ENCODE measurements around the gene AGAP1. TPM values are rescaled to one million over a fixed set of nuclear protein-coding genes. Genes with fewer than 3 reads are reported as not detected.
A peak's percentile ranks its signal among the peaks of the same experiment; 100 is the strongest.

Gene AGAP1
- total RNA-seq, 1 experiment from 2014 or later = 23.4 TPM

DNA sequence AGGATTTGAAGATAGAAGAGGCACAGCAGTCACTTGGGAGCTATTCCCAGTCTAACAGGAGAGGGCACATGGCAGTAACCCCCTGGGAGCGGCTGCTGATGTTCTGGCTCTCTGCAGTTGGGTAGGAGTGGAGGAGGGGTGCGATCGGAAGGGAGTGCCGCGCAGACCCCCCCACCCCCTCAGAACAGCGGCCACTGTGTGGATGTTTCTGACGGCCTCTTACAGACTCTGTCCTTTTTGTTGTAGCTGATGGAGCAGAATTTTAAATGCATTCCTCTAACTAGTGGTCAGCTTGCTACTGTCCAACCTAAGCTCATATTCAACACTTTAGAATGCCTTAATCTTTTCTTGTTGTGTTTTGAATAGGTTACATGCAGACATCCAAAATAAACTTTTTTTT, 127.9 kb downstream of the AGAP1 start:
- no peaks in the 10 kb centered on the region for H3K36me3 ChIP-seq
- H3K27me3 ChIP-seq (replicated peaks) = no peaks in the 10 kb centered on the region
- H3K4me1 ChIP-seq (replicated peaks) = peaks cover 22% of the 10 kb centered on the region
- no peaks in the 10 kb centered on the region for H3K9me3 ChIP-seq (replicated peaks)
- no peak overlapping the region for H3K27ac ChIP-seq
- no peak overlapping the region for H3K4me3 ChIP-seq
- no peak for DNase-seq (ENCODE audit: low read depth in 1 of 2, low spot score in 2 of 2)

- peaks cover 8% of the 10 kb centered on the region for H3K4me1 ChIP-seq (replicated peaks)
These were observed 129.3 kb downstream of the AGAP1 start for GRCh38 chr2:235623111-235623510.

DNA sequence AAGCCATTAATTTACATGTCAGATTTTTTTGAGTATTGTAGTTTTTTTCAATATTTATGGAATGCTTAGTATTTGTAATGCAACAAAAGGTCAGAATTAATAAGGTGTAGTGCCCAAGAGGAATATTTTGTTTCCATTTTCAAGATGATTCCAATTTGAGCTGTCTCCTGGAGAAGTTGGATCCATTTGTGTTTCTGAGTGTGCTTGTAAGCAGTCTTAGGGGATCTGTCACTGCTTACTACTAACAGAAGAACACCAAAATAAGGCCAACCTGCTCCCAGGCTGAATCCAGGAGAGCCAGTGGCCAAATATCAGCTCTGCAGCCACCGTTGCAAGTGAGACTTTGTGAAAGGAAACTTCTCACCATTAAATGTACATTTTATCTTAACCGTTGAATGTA, 129.9 kb downstream of the AGAP1 start:
- no peak for DNase-seq (ENCODE audit: low read depth in 1 of 2, low spot score in 2 of 2)
- Histone ChIP-seq H3K27me3 (replicated peaks) (no peaks in the 10 kb centered on the region), H3K4me3 (no peak overlapping the region), H3K36me3 (no peaks in the 10 kb centered on the region), H3K9me3 (replicated peaks) (no peaks in the 10 kb centered on the region), H3K4me1 (replicated peaks) (peaks cover 1% of the 10 kb centered on the region), H3K27ac (no peak overlapping the region)

More at GRCh38 chr2:235623111-235623510, 129.3 kb downstream of the AGAP1 start:
- H3K27me3 ChIP-seq (replicated peaks) = no peaks in the 10 kb centered on the region
- no peak overlapping the region for H3K4me3 ChIP-seq
- H3K9me3 ChIP-seq (replicated peaks) = no peaks in the 10 kb centered on the region
- DNase-seq (ENCODE audit: low read depth in 1 of 2, low spot score in 2 of 2) = no peak
- no peak overlapping the region for H3K27ac ChIP-seq
- H3K36me3 ChIP-seq = no peaks in the 10 kb centered on the region

- Histone ChIP-seq H3K4me1 (replicated peaks) (no peaks in the 10 kb centered on the region; the same call in 1 of the 2 replicates), H3K36me3 (no peaks in the 10 kb centered on the region), H3K9me3 (replicated peaks) (no peaks in the 10 kb centered on the region), H3K27me3 (replicated peaks) (no peaks in the 10 kb centered on the region), H3K4me3 (no peak overlapping the region), H3K27ac (no peak overlapping the region)
- DNase-seq (ENCODE audit: low read depth in 1 of 2, low spot score in 2 of 2) = no peak
These were observed 132.8 kb downstream of the AGAP1 start for GRCh38 chr2:235626658-235627057.

GRCh38 chr2:235627682-235628081, 133.8 kb downstream of the AGAP1 start:
- no peaks in the 10 kb centered on the region for H3K4me1 ChIP-seq (replicated peaks)
- no peaks in the 10 kb centered on the region for H3K27me3 ChIP-seq (replicated peaks)
- no peaks in the 10 kb centered on the region for H3K36me3 ChIP-seq
- H3K4me3 ChIP-seq = no peak overlapping the region
- no peaks in the 10 kb centered on the region for H3K9me3 ChIP-seq (replicated peaks)
- no peak overlapping the region for H3K27ac ChIP-seq
- DNase-seq (ENCODE audit: low read depth in 1 of 2, low spot score in 2 of 2) = no peak

- no peaks in the 10 kb centered on the region for H3K27me3 ChIP-seq (replicated peaks)
- DNase-seq (ENCODE audit: low read depth in 1 of 2, low spot score in 2 of 2) = no peak
- H3K27ac ChIP-seq = no peak overlapping the region
- H3K4me3 ChIP-seq = no peak overlapping the region
- peaks cover 19% of the 10 kb centered on the region for H3K4me1 ChIP-seq (replicated peaks)
- no peaks in the 10 kb centered on the region for H3K36me3 ChIP-seq
- no peaks in the 10 kb centered on the region for H3K9me3 ChIP-seq (replicated peaks)
These were observed 137.0 kb downstream of the AGAP1 start for GRCh38 chr2:235630718-235631296.

GRCh38 chr2:235634435-235635158, 140.8 kb downstream of the AGAP1 start:
- peaks cover 33% of the 10 kb centered on the region for H3K4me1 ChIP-seq (replicated peaks)
- H3K9me3 ChIP-seq (replicated peaks) = no peaks in the 10 kb centered on the region
- H3K27ac ChIP-seq = peak overlapping the region; percentile 22
- H3K36me3 ChIP-seq = no peaks in the 10 kb centered on the region
- H3K4me3 ChIP-seq = no peak overlapping the region
- DNase-seq (ENCODE audit: low read depth in 1 of 2, low spot score in 2 of 2) = peak in 1 of 2 experiments; percentile 57
- H3K27me3 ChIP-seq (replicated peaks) = no peaks in the 10 kb centered on the region

DNA sequence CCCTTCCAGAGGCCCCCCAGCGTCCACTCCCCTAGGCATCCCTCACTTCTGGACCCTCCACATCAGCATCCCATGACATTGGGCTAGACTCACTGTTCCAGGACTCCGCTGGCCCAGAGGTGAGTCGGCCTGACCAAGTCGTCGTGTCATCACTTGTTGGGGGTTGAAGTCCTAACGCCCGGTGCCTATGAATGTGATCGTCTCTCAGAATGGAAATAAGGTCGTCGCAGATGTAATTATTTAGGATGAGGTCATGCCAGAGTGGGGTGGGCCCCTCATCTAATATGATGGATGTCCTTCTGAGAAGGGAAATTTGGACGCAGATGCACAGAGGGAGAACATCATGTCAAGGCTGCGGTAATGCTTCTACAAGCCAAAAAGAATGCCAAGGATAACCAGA, 142.7 kb downstream of the AGAP1 start:
- no peaks in the 10 kb centered on the region for H3K9me3 ChIP-seq (replicated peaks)
- H3K27ac ChIP-seq = no peak overlapping the region
- H3K4me3 ChIP-seq = no peak overlapping the region
- no peaks in the 10 kb centered on the region for H3K27me3 ChIP-seq (replicated peaks)
- H3K36me3 ChIP-seq = no peaks in the 10 kb centered on the region
- DNase-seq (ENCODE audit: low read depth in 1 of 2, low spot score in 2 of 2) = no peak
- peaks cover 39% of the 10 kb centered on the region for H3K4me1 ChIP-seq (replicated peaks)

DNA sequence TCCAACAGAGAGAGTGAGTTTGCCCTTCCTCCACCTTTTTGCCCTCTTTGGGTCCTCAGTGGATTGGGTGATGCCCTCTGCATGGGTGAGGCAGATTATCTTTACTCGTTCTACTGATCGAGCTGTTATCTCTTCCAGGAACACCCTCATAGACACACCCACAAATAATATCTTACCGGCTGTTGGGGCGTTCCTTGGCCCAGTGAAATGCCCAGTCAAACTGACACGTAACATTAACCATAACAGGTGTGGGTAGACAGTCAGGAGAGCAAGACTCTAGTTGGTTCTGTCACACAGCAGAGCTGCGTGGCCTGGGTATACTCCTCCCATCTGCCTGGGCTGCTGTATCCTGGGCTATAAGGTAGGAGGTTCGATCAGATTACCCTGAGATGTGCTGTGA, 144.1 kb downstream of the AGAP1 start:
- no peaks in the 10 kb centered on the region for H3K36me3 ChIP-seq

DNA sequence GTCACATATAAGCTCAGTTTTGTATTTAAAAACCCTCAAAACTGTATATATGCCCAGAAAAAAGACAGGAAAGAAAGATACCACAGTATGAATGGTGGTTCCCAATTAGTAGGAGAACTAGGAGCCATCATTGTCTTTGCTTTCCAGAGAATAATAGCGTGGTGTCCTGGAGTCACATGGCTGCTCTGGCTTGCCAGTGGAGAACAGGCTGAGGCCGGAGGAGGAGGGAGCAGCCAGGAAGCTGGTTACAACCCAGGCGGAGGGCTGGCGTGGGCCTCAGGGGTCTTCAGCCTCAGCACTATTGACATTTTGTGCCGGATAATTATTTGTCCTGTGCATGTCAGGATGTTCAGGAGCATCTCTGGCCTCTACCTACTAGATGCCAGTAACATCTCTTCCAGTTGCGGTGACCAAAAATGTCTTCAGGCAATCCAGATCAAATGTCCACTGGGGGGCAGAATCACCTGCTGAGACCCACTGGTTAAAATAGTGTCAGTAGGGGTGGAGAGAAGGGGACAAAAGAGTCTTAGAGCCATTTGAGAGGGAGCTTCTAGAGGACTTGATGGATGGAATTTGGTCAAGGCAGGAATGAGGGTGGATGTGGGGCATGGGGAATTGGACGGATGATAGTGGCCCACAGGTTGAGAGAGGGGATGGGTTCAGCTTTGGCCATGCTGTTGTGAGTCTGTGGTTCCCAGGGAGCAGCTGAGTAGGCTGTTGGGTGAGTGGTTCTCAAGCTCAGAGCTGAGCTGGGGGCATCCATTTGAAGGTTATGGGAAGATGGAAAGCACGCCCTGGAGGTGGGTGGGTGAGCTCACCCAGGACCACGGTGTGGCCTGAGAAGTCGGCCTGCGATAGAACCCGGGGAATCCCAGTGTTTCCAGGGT, 144.9 kb downstream of the AGAP1 start:
- no peak for DNase-seq (ENCODE audit: low read depth in 1 of 2, low spot score in 2 of 2)
- Histone ChIP-seq H3K36me3 (no peaks in the 10 kb centered on the region), H3K4me1 (replicated peaks) (peaks cover 50% of the 10 kb centered on the region), H3K4me3 (no peak overlapping the region), H3K27me3 (replicated peaks) (no peaks in the 10 kb centered on the region), H3K9me3 (replicated peaks) (no peaks in the 10 kb centered on the region), H3K27ac (peak overlapping the region; percentile 25; the same call in 1 of the 2 replicates)

More for the DNA sequence above, 144.1 kb downstream of the AGAP1 start:
- Histone ChIP-seq H3K4me3 (no peak overlapping the region), H3K27me3 (replicated peaks) (no peaks in the 10 kb centered on the region), H3K27ac (no peak overlapping the region), H3K4me1 (replicated peaks) (peaks cover 50% of the 10 kb centered on the region), H3K9me3 (replicated peaks) (no peaks in the 10 kb centered on the region)
- DNase-seq (ENCODE audit: low read depth in 1 of 2, low spot score in 2 of 2) = no peak

DNA sequence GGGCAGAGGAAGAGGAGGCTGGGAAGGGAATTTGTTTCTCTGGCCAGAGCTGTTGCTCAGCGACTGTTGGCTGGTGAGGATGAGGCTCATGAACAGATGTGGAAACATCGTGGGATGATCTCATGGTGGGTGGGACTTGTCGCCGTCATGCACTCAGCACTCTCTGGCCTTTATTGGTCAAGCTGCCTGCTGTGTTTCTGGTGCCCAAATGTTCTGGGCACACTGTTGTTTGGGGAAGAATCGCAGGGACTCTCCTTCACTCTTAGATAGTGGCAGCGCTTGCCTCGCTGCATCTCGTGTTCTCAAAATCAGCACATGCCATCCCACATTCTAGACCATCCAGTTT, 145.6 kb downstream of the AGAP1 start:
- Histone ChIP-seq H3K4me1 (replicated peaks) (peaks cover 45% of the 10 kb centered on the region), H3K36me3 (no peaks in the 10 kb centered on the region), H3K9me3 (replicated peaks) (no peaks in the 10 kb centered on the region), H3K27me3 (replicated peaks) (no peaks in the 10 kb centered on the region), H3K4me3 (no peak overlapping the region), H3K27ac (peak overlapping the region; percentile 25; the same call in 1 of the 2 replicates)
- DNase-seq (ENCODE audit: low read depth in 1 of 2, low spot score in 2 of 2) = peak; percentile 60 to 66

DNA sequence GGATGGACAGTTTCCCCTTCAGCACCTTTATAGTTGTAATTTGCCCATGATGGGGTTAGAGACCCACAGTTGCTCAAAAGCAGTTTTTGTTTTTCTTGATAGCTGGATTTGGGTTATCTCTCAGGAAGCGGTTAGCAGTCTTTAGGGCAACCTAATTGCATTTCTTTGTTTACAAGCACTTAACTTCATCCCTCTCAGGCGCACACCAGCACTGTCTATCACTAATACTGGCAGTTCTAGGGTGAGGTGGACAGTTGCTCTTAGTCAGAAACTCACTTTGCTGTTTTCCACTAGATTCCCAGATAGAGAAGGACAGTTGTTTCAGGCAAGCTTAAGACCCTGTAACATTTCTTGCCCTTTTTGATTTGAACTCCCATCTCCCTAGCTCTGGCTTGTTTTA, 146.0 kb downstream of the AGAP1 start:
- Histone ChIP-seq H3K4me3 (no peak overlapping the region), H3K9me3 (replicated peaks) (no peaks in the 10 kb centered on the region), H3K4me1 (replicated peaks) (peaks cover 40% of the 10 kb centered on the region), H3K36me3 (no peaks in the 10 kb centered on the region), H3K27me3 (replicated peaks) (no peaks in the 10 kb centered on the region), H3K27ac (peak overlapping the region; percentile 9; the same call in 1 of the 2 replicates)
- no peak for DNase-seq (ENCODE audit: low read depth in 1 of 2, low spot score in 2 of 2)

GRCh38 chr2:235640377-235640776, 146.5 kb downstream of the AGAP1 start:
- Histone ChIP-seq H3K4me1 (replicated peaks) (peaks cover 35% of the 10 kb centered on the region), H3K27ac (no peak overlapping the region), H3K27me3 (replicated peaks) (no peaks in the 10 kb centered on the region), H3K36me3 (no peaks in the 10 kb centered on the region), H3K4me3 (no peak overlapping the region), H3K9me3 (replicated peaks) (no peaks in the 10 kb centered on the region)
- DNase-seq (ENCODE audit: low read depth in 1 of 2, low spot score in 2 of 2) = no peak
